ENCODE data around the gene SLC22A23.

SLC22A23 gene

DNA sequence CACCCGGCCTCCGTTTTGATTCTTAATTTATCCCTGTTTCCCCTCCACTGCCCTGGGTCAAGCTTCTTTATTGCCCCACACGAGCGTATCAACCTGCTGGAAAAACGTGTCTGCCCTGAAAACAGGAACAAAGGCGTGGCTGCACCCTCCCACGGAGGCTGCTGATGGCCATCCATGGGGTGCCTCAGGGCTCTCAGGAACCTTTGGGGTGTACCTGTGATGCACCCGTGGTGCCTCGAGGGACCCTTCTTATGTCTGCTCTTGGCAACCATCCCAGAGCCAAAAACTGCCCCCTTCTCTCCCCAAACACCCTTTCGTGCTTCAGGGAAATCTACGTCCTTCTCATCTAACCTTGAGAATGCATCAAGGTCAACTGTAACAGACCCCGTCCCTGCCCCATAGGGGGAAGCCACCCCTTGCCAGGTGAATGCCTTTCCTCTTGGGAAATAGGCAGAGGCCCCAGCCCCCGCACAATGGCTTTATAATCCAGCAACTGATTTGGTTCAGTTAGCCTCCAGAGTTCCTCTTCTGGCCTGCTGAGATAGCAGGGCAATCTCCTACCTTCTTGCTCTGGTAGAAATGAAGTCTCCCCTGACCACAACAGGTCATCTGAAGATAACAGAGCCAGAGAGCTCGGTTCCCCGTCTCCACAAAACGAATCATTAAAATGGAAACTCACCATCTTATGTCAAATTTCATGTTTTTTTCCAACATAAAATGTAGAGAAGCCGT is 168.7 kb downstream of the SLC22A23 start:
- Histone ChIP-seq H3K27ac (ENCODE audit: low read length) (no peak overlapping the region), H3K36me3 (replicated peaks; ENCODE audit: low read depth, low read length) (no peaks in the 10 kb centered on the region), H3K4me1 (ENCODE audit: low read length) (no peaks in the 10 kb centered on the region), H3K79me2 (ENCODE audit: low read length) (no peaks in the 10 kb centered on the region), H2AFZ (ENCODE audit: low read depth, low read length) (no peak overlapping the region), H3K4me2 (ENCODE audit: low read length) (no peak overlapping the region), H4K20me1 (ENCODE audit: insufficient read depth, low read length) (no peaks in the 10 kb centered on the region), H3K9me3 (ENCODE audit: insufficient read depth, low read length) (no peaks in the 10 kb centered on the region), H3K4me3 (ENCODE audit: low read length) (no peak overlapping the region), H3K9ac (ENCODE audit: low read length) (no peak overlapping the region), H3K27me3 (ENCODE audit: low read depth, low read length) (no peaks in the 10 kb centered on the region)
- no peak for TF ChIP-seq EZH2phosphoT487 (IDR thresholded peaks at IDR 0.05; ENCODE audit: low read depth)
- TF ChIP-seq, protein P1, sequence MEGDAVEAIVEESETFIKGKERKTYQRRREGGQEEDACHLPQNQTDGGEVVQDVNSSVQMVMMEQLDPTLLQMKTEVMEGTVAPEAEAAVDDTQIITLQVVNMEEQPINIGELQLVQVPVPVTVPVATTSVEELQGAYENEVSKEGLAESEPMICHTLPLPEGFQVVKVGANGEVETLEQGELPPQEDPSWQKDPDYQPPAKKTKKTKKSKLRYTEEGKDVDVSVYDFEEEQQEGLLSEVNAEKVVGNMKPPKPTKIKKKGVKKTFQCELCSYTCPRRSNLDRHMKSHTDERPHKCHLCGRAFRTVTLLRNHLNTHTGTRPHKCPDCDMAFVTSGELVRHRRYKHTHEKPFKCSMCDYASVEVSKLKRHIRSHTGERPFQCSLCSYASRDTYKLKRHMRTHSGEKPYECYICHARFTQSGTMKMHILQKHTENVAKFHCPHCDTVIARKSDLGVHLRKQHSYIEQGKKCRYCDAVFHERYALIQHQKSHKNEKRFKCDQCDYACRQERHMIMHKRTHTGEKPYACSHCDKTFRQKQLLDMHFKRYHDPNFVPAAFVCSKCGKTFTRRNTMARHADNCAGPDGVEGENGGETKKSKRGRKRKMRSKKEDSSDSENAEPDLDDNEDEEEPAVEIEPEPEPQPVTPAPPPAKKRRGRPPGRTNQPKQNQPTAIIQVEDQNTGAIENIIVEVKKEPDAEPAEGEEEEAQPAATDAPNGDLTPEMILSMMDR (IDR thresholded peaks at IDR 0.05; ENCODE audit: low read depth, low read length), result no peak

- Histone ChIP-seq H3K79me2 (ENCODE audit: low read length) (no peaks in the 10 kb centered on the region), H3K27ac (ENCODE audit: low read length) (no peak overlapping the region), H3K4me1 (ENCODE audit: low read length) (no peaks in the 10 kb centered on the region), H3K9me3 (ENCODE audit: insufficient read depth, low read length) (no peaks in the 10 kb centered on the region), H2AFZ (ENCODE audit: low read depth, low read length) (no peak overlapping the region), H3K9ac (ENCODE audit: low read length) (no peak overlapping the region), H3K27me3 (ENCODE audit: low read depth, low read length) (no peaks in the 10 kb centered on the region), H3K4me2 (ENCODE audit: low read length) (no peak overlapping the region), H4K20me1 (ENCODE audit: insufficient read depth, low read length) (no peaks in the 10 kb centered on the region), H3K4me3 (ENCODE audit: low read length) (no peak overlapping the region), H3K36me3 (replicated peaks; ENCODE audit: low read depth, low read length) (no peaks in the 10 kb centered on the region)
- TF ChIP-seq, protein P1 (IDR thresholded peaks at IDR 0.05; ENCODE audit: low read depth, low read length), result no peak
- TF ChIP-seq EZH2phosphoT487 (IDR thresholded peaks at IDR 0.05; ENCODE audit: low read depth), result no peak
These were observed 169.5 kb downstream of the SLC22A23 start for GRCh38 chr6:3287308-3287707.

DNA sequence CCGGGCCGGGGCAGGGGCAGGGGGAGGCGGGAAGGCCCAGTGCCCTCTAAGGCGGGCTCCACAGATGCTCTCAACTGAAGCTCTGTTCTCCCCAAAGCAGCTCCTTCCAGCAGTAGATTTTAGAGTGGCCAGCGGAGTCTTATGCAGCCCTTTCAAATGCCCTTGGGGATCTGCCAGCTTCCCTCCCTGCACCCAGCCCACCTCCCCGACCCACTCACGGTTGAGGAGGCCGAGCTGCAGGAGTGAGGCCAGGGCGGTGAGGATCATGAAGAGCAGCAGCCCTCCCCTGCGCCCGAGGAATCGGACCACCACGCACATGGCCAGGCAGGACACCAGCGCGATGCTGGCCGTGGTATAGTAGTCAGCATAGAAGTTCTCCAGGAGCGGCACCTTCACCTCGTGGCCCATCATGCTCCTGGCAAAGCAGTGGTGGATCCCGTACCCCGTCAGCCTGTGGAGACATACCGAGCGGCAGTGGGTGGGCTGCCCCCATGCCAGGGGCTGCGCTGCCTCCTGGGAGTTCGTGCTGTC is 170.1 kb downstream of the SLC22A23 start:
- H3K27me3 ChIP-seq (ENCODE audit: low read depth, low read length), result no peaks in the 10 kb centered on the region
- no peak overlapping the region for H3K4me3 ChIP-seq (ENCODE audit: low read length)
- H3K9me3 ChIP-seq (ENCODE audit: insufficient read depth, low read length), result no peaks in the 10 kb centered on the region
- H3K36me3 ChIP-seq (replicated peaks; ENCODE audit: low read depth, low read length), result no peaks in the 10 kb centered on the region
- TF ChIP-seq, protein P1 (IDR thresholded peaks at IDR 0.05; ENCODE audit: low read depth, low read length), result no peak
- TF ChIP-seq EZH2phosphoT487 (IDR thresholded peaks at IDR 0.05; ENCODE audit: low read depth), result no peak
- H4K20me1 ChIP-seq (ENCODE audit: insufficient read depth, low read length), result no peaks in the 10 kb centered on the region
- H3K27ac ChIP-seq (ENCODE audit: low read length), result no peak overlapping the region
- H3K4me1 ChIP-seq (ENCODE audit: low read length), result no peaks in the 10 kb centered on the region
- H2AFZ ChIP-seq (ENCODE audit: low read depth, low read length), result no peak overlapping the region
- no peak overlapping the region for H3K9ac ChIP-seq (ENCODE audit: low read length)
- H3K79me2 ChIP-seq (ENCODE audit: low read length), result no peaks in the 10 kb centered on the region
- H3K4me2 ChIP-seq (ENCODE audit: low read length), result no peak overlapping the region

- Histone ChIP-seq H3K9ac (ENCODE audit: low read length) (no peak overlapping the region), H3K4me1 (ENCODE audit: low read length) (no peaks in the 10 kb centered on the region), H3K4me2 (ENCODE audit: low read length) (no peak overlapping the region), H3K36me3 (replicated peaks; ENCODE audit: low read depth, low read length) (no peaks in the 10 kb centered on the region), H3K4me3 (ENCODE audit: low read length) (no peak overlapping the region), H3K27me3 (ENCODE audit: low read depth, low read length) (no peaks in the 10 kb centered on the region), H3K79me2 (ENCODE audit: low read length) (no peaks in the 10 kb centered on the region), H2AFZ (ENCODE audit: low read depth, low read length) (no peak overlapping the region), H4K20me1 (ENCODE audit: insufficient read depth, low read length) (no peaks in the 10 kb centered on the region), H3K27ac (ENCODE audit: low read length) (no peak overlapping the region), H3K9me3 (ENCODE audit: insufficient read depth, low read length) (no peaks in the 10 kb centered on the region)
- TF ChIP-seq, protein P1 (IDR thresholded peaks at IDR 0.05; ENCODE audit: low read depth, low read length), result no peak
- no peak for TF ChIP-seq EZH2phosphoT487 (IDR thresholded peaks at IDR 0.05; ENCODE audit: low read depth)
These were observed 171.1 kb downstream of the SLC22A23 start for GRCh38 chr6:3285732-3286131.

All from OCI-LY3 (cell line).